MM.1S (cell line): ENCODE data around the gene CD38.
A peak's percentile ranks its signal among the peaks of the same experiment; 100 is the strongest.

Source experiments
- DNase-seq: peaks from one replicate; pipeline ENCODE4 v3.0.0-alpha.2; 2015
- H2AFZ ChIP-seq: fragments of 300-600 bp; sonication (generic); 2 replicates; pipeline ENCODE4 v1.6.0; 2016; ENCODE audit warnings: antibody characterized with exemption, low read length
- H3F3A ChIP-seq: fragments of 300-600 bp; sonication (generic); 2 replicates; pipeline ENCODE4 v1.6.1; 2016; ENCODE audit warnings: mild to moderate bottlenecking, antibody characterized with exemption, low read length, moderate library complexity, mixed read lengths; ENCODE audit not compliant: insufficient read depth
- H3K27ac ChIP-seq: fragments of 300-600 bp; sonication (generic); 2 replicates; pipeline ENCODE4 v1.5.1; 2016; ENCODE audit warnings: mild to moderate bottlenecking, low read length
- H3K27me3 ChIP-seq: fragments of 300-600 bp; sonication (generic); replicated peaks from 2 replicates; pipeline ENCODE4 v1.6.0; 2016; ENCODE audit warnings: low read length; ENCODE audit not compliant: insufficient read depth
- H3K36me3 ChIP-seq: fragments of 300-600 bp; sonication (generic); replicated peaks from 2 replicates; pipeline ENCODE4 v1.6.1; 2016; ENCODE audit warnings: mild to moderate bottlenecking, low read length, mixed read lengths; ENCODE audit not compliant: insufficient read depth
- H3K4me1 ChIP-seq: fragments of 300-600 bp; sonication (generic); 2 replicates; pipeline ENCODE4 v1.6.1; 2016; ENCODE audit warnings: low read length, mixed read lengths
- H3K4me2 ChIP-seq: fragments of 300-600 bp; sonication (generic); 2 replicates; pipeline ENCODE4 v1.6.0; 2016; ENCODE audit warnings: low read depth, low read length
- H3K4me3 ChIP-seq: fragments of 300-600 bp; sonication (generic); 2 replicates; pipeline ENCODE4 v1.5.1; 2016; ENCODE audit warnings: low read length, mixed read lengths
- H3K79me2 ChIP-seq: fragments of 300-600 bp; sonication (generic); 2 replicates; pipeline ENCODE4 v1.6.1; 2016; ENCODE audit warnings: mixed run types, low read length, mixed read lengths
- H3K9ac ChIP-seq: fragments of 300-600 bp; sonication (generic); 2 replicates; pipeline ENCODE4 v1.6.1; 2016; ENCODE audit warnings: low read length, mixed read lengths
- H3K9me2 ChIP-seq: fragments of 300-600 bp; sonication (generic); replicated peaks from 2 replicates; pipeline ENCODE4 v1.6.1; 2016; ENCODE audit warnings: mild to moderate bottlenecking, low read length, mixed read lengths; ENCODE audit not compliant: insufficient read depth
- H3K9me3 ChIP-seq: fragments of 300-600 bp; sonication (generic); replicated peaks from 2 replicates; pipeline ENCODE4 v1.6.1; 2016; ENCODE audit warnings: mild to moderate bottlenecking, low read length, mixed read lengths; ENCODE audit not compliant: insufficient read depth
- H4K20me1 ChIP-seq: fragments of 300-600 bp; sonication (generic); 2 replicates; pipeline ENCODE4 v1.6.1; 2016; ENCODE audit warnings: mild to moderate bottlenecking, low read length, moderate library complexity, mixed read lengths; ENCODE audit not compliant: insufficient read depth
- CTCF ChIP-seq: fragments of 300-600 bp; sonication (generic); IDR thresholded peaks from 2 replicates; pipeline ENCODE4 v1.5.1; 2016; ENCODE audit warnings: antibody characterized with exemption, low read length, mixed read lengths
- EZH2 ChIP-seq: fragments of 300-600 bp; sonication (generic); optimal IDR thresholded peaks from 2 replicates; pipeline ENCODE3; 2017; ENCODE audit warnings: low read depth, mild to moderate bottlenecking, antibody characterized with exemption, low read length, mixed read lengths
- EZH2phosphoT487 ChIP-seq: fragments of 300-600 bp; sonication (generic); IDR thresholded peaks from 2 replicates; pipeline ENCODE4 v1.6.1; 2018; ENCODE audit warnings: antibody characterized with exemption, low read length

The CD38 gene

GRCh38 chr4:15765391-15765790 is 12.7 kb upstream of the CD38 start:
- Histone ChIP-seq H3K27me3 (0 out of 2 replicates have a peak, but pooled peaks cover 4% of the 10 kb centered on the region), H3K27ac (no peak overlapping the region), H2AFZ (no peak overlapping the region), H3F3A (peaks cover 26% of the 10 kb centered on the region), H3K36me3 (no peaks in the 10 kb centered on the region), H3K9ac (no peak overlapping the region), H4K20me1 (no peaks in the 10 kb centered on the region), H3K9me2 (no peaks in the 10 kb centered on the region), H3K79me2 (no peaks in the 10 kb centered on the region), H3K9me3 (no peaks in the 10 kb centered on the region), H3K4me2 (peak overlapping the region; percentile 51), H3K4me1 (peaks cover 41% of the 10 kb centered on the region), H3K4me3 (no peak overlapping the region)
- no peak for DNase-seq
- no peak for TF ChIP-seq EZH2
- TF ChIP-seq EZH2phosphoT487: no peak
- TF ChIP-seq CTCF: no peak

- no peaks in the 10 kb centered on the region for H3K36me3 ChIP-seq
- H3K27me3 ChIP-seq: 0 out of 2 replicates have a peak, but pooled peaks cover 4% of the 10 kb centered on the region
- no peak overlapping the region for H3K4me3 ChIP-seq
- H3K4me2 ChIP-seq: peak overlapping the region; percentile 51
- TF ChIP-seq EZH2: no peak
- TF ChIP-seq CTCF: no peak
- TF ChIP-seq EZH2phosphoT487: no peak
- no peaks in the 10 kb centered on the region for H3K79me2 ChIP-seq
- H3K27ac ChIP-seq: peak overlapping the region; percentile 50; the same call in 1 of the 2 replicates
- DNase-seq: peak; percentile 81
- H3K9ac ChIP-seq: no peak overlapping the region
- no peaks in the 10 kb centered on the region for H3K9me2 ChIP-seq
- no peak overlapping the region for H2AFZ ChIP-seq
- H3F3A ChIP-seq: peaks cover 31% of the 10 kb centered on the region
- H3K4me1 ChIP-seq: peaks cover 42% of the 10 kb centered on the region
- H4K20me1 ChIP-seq: no peaks in the 10 kb centered on the region
- no peaks in the 10 kb centered on the region for H3K9me3 ChIP-seq
These were observed 12.0 kb upstream of the CD38 start for GRCh38 chr4:15765910-15766697.

- Histone ChIP-seq H3K9me2 (no peaks in the 10 kb centered on the region), H3K9ac (no peak overlapping the region), H3K4me1 (peaks cover 42% of the 10 kb centered on the region), H3K36me3 (no peaks in the 10 kb centered on the region), H4K20me1 (no peaks in the 10 kb centered on the region), H3K9me3 (no peaks in the 10 kb centered on the region), H3K79me2 (no peaks in the 10 kb centered on the region), H3K27me3 (0 out of 2 replicates have a peak, but pooled peaks cover 4% of the 10 kb centered on the region), H3K27ac (peak overlapping the region; percentile 50; the same call in 1 of the 2 replicates), H3K4me2 (peak overlapping the region; percentile 51; the same call in 1 of the 2 replicates), H2AFZ (no peak overlapping the region), H3F3A (peaks cover 38% of the 10 kb centered on the region), H3K4me3 (no peak overlapping the region)
- DNase-seq: no peak
- TF ChIP-seq EZH2 (no peak), CTCF (no peak), EZH2phosphoT487 (no peak)
These were observed 11.3 kb upstream of the CD38 start for GRCh38 chr4:15766821-15767220.
